ENCODE results near the gene GALNT16.
"Not testable (repeated sequence)": the region's sequence is repeated elsewhere in the genome, so short reads cannot be mapped to it uniquely, and the experiment has no call there.

DNA sequence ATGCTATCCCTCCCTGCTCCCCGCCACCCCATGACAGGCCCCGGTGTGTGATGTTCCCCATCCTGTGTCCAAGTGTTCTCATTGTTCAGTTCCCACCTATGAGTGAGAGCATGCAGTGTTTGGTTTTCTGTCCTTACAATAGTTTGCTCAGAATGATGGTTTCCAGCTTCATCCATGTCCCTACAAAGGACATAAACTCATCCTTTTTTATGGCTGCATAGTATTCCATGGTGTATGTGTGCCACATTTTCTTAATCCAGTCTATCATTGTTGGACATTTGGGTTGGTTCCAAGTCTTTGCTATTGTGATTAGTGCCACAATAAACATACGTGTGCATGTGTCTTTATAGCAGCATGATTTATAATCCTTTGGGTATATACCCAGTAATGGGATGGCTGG lies 17.4 kb downstream of the GALNT16 start:
- TF ChIP-seq, protein P1, sequence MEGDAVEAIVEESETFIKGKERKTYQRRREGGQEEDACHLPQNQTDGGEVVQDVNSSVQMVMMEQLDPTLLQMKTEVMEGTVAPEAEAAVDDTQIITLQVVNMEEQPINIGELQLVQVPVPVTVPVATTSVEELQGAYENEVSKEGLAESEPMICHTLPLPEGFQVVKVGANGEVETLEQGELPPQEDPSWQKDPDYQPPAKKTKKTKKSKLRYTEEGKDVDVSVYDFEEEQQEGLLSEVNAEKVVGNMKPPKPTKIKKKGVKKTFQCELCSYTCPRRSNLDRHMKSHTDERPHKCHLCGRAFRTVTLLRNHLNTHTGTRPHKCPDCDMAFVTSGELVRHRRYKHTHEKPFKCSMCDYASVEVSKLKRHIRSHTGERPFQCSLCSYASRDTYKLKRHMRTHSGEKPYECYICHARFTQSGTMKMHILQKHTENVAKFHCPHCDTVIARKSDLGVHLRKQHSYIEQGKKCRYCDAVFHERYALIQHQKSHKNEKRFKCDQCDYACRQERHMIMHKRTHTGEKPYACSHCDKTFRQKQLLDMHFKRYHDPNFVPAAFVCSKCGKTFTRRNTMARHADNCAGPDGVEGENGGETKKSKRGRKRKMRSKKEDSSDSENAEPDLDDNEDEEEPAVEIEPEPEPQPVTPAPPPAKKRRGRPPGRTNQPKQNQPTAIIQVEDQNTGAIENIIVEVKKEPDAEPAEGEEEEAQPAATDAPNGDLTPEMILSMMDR (IDR thresholded peaks at IDR 0.05; ENCODE audit: low read depth, low read length): not testable (repeated sequence)
- TF ChIP-seq MYC (IDR thresholded peaks at IDR 0.05; ENCODE audit: low read depth, low read length); POLR2A (IDR thresholded peaks at IDR 0.05; ENCODE audit: extremely low read depth, insufficient read length): not testable (repeated sequence)

Data from NB4 (cell line).